Mammary epithelial cell (primary cell): Measurements from ENCODE around the gene LRIG3.

Experiments
- EZH2 ChIP-seq: IDR thresholded peaks from 2 replicates; pipeline ENCODE4 v1.6.1; 2012; ENCODE audit warnings: low read length, inconsistent platforms, borderline replicate concordance
- TF ChIP-seq, protein P1 (sequence below), 2 donors: IDR thresholded peaks in 1 of 2; conservative IDR thresholded peaks in 1 of 2; 2 replicates each; pipeline ENCODE4 v1.5.1; 2011 to 2012; ENCODE audit warnings: inconsistent platforms in 2 of 2, low read length in 2 of 2, mild to moderate bottlenecking in 2 of 2, control low read depth in 1 of 2, low read depth in 1 of 2; ENCODE audit not compliant: insufficient read depth in 1 of 2; ENCODE audit errors: extremely low read depth in 1 of 2

DNA sequence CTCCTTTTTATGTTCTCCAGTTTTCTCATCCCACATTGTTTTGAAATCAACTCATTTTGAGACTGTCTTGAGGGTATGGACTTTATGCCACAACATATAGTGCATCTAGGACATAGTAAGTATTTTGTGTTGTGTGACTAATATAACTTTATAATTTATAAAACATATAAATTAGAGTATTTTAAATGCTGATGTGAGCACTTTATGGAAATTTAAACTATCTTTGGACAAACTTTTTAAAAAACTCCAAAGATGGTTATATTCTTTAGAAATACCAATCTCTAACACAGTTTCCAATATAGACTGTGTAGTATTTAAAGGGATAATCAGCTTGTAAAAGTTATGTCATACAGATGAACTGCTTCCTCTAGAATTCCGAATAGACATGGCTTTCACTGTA lies 87.4 kb downstream of the LRIG3 start:
- TF ChIP-seq, protein P1, sequence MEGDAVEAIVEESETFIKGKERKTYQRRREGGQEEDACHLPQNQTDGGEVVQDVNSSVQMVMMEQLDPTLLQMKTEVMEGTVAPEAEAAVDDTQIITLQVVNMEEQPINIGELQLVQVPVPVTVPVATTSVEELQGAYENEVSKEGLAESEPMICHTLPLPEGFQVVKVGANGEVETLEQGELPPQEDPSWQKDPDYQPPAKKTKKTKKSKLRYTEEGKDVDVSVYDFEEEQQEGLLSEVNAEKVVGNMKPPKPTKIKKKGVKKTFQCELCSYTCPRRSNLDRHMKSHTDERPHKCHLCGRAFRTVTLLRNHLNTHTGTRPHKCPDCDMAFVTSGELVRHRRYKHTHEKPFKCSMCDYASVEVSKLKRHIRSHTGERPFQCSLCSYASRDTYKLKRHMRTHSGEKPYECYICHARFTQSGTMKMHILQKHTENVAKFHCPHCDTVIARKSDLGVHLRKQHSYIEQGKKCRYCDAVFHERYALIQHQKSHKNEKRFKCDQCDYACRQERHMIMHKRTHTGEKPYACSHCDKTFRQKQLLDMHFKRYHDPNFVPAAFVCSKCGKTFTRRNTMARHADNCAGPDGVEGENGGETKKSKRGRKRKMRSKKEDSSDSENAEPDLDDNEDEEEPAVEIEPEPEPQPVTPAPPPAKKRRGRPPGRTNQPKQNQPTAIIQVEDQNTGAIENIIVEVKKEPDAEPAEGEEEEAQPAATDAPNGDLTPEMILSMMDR (conservative IDR thresholded peaks at IDR 0.05 in 1 of 2, IDR thresholded peaks at IDR 0.05 in 1 of 2; ENCODE audit: extremely low read depth in 1 of 2, insufficient read depth in 1 of 2, low read depth in 1 of 2, low read length in 2 of 2): no peak
- no peak for TF ChIP-seq EZH2
